Nephron progenitor cell (in vitro differentiated cells): ENCODE results near the gene GABRB3.

Experiments used
- DNase-seq: peaks from one replicate; pipeline ENCODE4 v3.0.0; 2021
- H3K27ac Mint-ChIP-seq: 2 replicates; pipeline ENCODE4 v1.8.0; 2021; ENCODE audit warnings: mild to moderate bottlenecking, moderate library complexity, mixed read lengths
- H3K27me3 Mint-ChIP-seq: 2 replicates; pipeline ENCODE4 v1.8.0; 2021; ENCODE audit warnings: mild to moderate bottlenecking, low read depth, mixed read lengths; ENCODE audit not compliant: poor library complexity
- H3K36me3 Mint-ChIP-seq: 2 replicates; pipeline ENCODE4 v1.8.0; 2021; ENCODE audit warnings: low read depth, mixed read lengths
- H3K4me1 Mint-ChIP-seq: 2 replicates; pipeline ENCODE4 v1.8.0; 2021; ENCODE audit warnings: mixed read lengths
- H3K4me3 Mint-ChIP-seq: 2 replicates; pipeline ENCODE4 v1.8.0; 2021; ENCODE audit warnings: mild to moderate bottlenecking, moderate library complexity, mixed read lengths
- H3K9me3 Mint-ChIP-seq: 2 replicates; pipeline ENCODE4 v1.8.0; 2021; ENCODE audit warnings: mild to moderate bottlenecking, moderate library complexity, mixed read lengths
- TF ChIP-seq, protein P1 (sequence below): fragments of 200-600 bp; sonication (generic); IDR thresholded peaks from 2 replicates; pipeline ENCODE4 v1.5.0; 2021; ENCODE audit warnings: antibody characterized with exemption

Gene GABRB3

DNA sequence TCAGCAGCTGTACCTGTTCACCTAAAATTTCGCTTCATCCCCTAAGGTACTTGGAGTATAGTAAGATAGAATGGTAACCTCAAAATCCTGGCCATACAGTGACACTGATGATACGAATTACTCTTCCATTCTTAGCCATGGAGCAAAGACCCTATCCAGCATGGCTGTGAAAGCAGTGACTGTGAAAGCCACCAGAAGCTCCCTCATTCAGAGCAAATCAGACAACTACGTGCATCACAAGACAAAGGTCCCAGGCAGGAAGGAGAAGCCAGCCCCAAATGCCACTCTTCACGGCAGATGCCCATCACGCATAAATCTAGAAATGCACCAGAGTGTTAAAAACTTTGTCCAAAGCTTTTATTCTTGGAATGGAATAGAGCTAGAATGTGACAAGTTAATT is 99.4 kb downstream of the GABRB3 start:
- Mint-ChIP-seq H3K27me3 (peaks cover 6% of the 10 kb centered on the region), H3K4me1 (peaks cover 6% of the 10 kb centered on the region)

DNA sequence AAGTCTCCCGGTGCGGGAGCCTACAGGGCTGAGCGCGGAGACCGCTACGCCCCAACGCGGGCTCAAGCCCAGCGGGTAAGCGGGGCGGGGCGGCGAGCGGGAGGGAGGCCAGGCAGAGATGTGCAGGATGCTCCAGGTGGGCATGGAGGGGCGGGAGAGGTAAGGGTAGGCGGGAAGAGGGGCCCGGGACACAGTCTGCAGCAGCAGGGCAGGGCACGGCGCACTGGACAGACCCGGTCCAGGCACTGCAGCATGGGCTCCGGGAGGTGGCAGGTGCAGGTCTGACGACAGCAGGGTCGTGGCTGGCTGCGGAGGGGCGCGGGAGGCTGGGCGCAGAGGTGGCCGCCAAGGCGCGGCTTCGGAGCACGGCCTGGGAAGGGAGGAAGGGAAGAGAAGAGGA is 102.8 kb downstream of the GABRB3 start:
- no peaks in the 10 kb centered on the region for H3K9me3 Mint-ChIP-seq
- no peaks in the 10 kb centered on the region for H3K27me3 Mint-ChIP-seq
- no peaks in the 10 kb centered on the region for H3K36me3 Mint-ChIP-seq
- H3K27ac Mint-ChIP-seq, result no peak overlapping the region
- DNase-seq, result no peak
- H3K4me1 Mint-ChIP-seq, result peaks cover 20% of the 10 kb centered on the region
- TF ChIP-seq, protein P1, sequence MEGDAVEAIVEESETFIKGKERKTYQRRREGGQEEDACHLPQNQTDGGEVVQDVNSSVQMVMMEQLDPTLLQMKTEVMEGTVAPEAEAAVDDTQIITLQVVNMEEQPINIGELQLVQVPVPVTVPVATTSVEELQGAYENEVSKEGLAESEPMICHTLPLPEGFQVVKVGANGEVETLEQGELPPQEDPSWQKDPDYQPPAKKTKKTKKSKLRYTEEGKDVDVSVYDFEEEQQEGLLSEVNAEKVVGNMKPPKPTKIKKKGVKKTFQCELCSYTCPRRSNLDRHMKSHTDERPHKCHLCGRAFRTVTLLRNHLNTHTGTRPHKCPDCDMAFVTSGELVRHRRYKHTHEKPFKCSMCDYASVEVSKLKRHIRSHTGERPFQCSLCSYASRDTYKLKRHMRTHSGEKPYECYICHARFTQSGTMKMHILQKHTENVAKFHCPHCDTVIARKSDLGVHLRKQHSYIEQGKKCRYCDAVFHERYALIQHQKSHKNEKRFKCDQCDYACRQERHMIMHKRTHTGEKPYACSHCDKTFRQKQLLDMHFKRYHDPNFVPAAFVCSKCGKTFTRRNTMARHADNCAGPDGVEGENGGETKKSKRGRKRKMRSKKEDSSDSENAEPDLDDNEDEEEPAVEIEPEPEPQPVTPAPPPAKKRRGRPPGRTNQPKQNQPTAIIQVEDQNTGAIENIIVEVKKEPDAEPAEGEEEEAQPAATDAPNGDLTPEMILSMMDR, result no peak
- no peak overlapping the region for H3K4me3 Mint-ChIP-seq

More for the DNA sequence above, 99.4 kb downstream of the GABRB3 start:
- no peaks in the 10 kb centered on the region for H3K36me3 Mint-ChIP-seq
- DNase-seq, result no peak
- no peak overlapping the region for H3K27ac Mint-ChIP-seq
- no peaks in the 10 kb centered on the region for H3K9me3 Mint-ChIP-seq
- no peak overlapping the region for H3K4me3 Mint-ChIP-seq
- TF ChIP-seq, protein P1, result no peak

DNA sequence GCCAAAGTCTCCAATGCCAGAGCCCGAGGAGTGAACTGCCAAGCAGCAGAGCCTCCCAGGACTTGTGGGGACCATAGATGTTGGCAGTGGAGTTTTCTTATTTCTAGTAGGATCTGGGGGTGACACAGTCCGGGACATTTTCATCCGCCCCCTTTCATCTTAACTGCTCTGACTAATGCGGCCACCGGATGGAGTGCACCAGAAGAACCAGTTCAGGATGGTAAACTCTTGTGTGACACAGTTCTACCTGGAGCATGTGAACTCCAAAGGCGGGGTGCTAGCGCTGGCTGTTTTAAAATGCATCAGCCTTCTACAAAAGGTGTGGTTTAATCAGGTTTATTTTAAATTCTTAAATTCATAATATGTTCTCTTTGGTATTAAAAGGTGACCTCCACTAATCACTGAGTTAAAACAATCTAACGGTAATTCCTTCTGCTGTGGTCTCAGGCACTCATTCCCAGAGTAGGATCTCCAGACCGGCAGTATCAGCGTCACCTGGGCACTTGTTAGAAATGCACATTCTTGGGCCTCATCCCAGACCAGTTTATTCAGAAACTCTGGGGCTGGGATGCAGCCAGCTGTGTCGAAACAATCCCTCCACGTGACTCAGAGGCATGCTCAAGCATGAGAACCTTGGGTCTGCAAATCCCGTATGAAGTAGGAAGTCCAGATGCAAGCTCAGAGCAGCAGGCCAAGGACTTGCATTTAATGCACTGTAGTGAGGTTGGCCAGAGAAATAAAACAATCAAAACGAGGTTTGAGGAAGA is 105.5 kb downstream of the GABRB3 start:
- Mint-ChIP-seq H3K9me3 (no peaks in the 10 kb centered on the region), H3K4me3 (no peak overlapping the region), H3K27ac (no peak overlapping the region), H3K27me3 (no peaks in the 10 kb centered on the region), H3K36me3 (no peaks in the 10 kb centered on the region), H3K4me1 (peaks cover 19% of the 10 kb centered on the region)
- DNase-seq, result no peak
- TF ChIP-seq, protein P1, result no peak

DNA sequence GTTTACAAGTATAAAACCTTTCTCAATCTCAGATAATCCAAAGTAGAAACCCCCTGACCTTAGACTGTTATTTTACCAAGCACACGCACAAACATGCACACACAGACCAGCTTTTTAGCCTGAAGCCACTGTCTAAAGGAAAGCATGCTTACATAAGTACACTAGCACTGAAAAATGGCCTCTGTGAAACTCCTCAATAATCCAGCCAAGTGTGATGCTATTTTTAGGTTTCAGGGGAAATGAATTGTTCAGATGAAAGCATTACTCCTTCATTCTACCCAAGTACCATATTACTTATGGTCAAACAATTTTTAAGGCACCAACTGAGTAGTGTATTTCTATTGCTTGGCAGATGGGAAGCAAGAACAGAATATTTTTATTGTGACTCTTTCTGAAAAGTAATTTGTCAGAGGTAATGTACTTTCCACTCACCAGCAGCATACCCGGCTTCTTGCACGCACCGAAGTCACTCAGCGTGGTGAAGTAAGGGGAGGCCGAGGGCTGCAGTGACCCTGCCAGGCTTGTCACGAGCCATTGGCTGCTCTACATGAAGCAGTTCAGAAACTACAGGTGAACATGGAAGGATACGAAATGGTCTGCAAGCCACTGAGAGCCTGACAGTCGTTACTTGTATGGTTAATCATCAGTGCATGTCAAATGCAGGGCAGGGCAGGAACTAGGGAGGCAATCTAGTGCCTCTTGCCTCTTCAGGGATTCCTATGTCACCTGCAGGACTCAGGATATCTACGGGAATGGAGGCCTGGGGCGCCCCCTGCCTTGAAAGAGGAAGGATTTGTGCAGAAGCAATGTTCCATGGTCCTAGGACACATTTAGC is 106.7 kb downstream of the GABRB3 start:
- peak overlapping the region; percentile 58 for H3K27ac Mint-ChIP-seq
- no peaks in the 10 kb centered on the region for H3K27me3 Mint-ChIP-seq
- no peaks in the 10 kb centered on the region for H3K9me3 Mint-ChIP-seq
- DNase-seq, result peak; percentile 34
- peaks cover 19% of the 10 kb centered on the region for H3K4me1 Mint-ChIP-seq
- TF ChIP-seq, protein P1, result peak; percentile 13
- no peak overlapping the region for H3K4me3 Mint-ChIP-seq
- H3K36me3 Mint-ChIP-seq, result no peaks in the 10 kb centered on the region

DNA sequence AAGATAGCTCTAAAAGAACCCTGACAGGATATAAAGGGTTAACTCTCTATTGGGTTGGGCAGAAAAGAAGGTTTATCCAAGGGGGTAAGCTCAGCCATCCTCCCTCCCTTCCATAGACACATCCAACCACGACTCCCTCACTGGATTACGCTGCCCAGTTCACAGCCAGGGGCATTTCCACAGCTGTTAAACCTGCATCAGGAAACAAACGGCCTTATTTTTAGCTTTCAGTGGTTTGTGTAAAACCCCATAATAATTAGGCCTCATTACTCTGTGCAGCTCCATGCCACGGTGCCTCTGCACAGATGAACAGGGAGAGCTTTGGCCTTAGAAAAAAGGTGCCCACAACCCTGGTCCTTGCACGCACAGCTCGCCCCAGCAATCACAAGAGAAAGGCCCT is 110.6 kb downstream of the GABRB3 start:
- Mint-ChIP-seq H3K36me3 (no peaks in the 10 kb centered on the region), H3K27me3 (no peaks in the 10 kb centered on the region), H3K27ac (no peak overlapping the region), H3K9me3 (no peaks in the 10 kb centered on the region), H3K4me3 (no peak overlapping the region), H3K4me1 (peaks cover 26% of the 10 kb centered on the region)
- DNase-seq, result no peak
- TF ChIP-seq, protein P1, result no peak
